ENCODE measurements around the gene NES.

NES gene

DNA sequence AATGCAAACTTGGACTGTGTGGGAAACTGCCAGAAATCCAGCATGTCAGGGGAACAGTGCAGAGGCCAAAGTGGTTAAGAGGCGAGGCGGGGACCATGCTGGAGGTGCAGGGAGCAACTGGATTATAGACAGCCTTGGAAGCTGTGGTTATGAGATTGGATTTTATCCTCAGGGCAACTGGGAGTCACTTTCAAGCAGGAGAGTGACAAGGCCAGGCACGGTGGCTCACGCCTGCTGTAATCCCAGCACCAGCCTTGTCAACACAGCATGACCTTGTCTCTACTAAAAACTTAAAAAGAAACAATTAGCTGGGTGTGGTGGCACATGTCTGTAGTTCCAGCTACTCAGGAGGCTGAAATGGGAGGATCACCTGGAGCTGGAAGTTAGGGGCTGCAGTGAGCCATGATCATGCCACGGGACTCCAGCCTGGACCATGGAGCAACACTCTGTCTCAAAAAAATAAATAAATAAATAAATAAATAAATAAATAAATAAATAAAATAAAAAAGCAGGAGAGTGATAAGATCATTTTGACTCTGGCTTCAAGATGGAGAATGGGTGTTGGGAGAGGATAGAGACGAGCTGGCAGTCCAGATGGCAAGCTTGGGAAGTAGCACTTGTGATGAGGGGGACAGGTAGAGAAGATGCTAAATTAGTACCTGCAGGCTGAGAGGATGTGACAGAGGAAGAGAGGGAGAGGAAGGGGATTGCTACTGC lies 54.5 kb downstream of the NES start (continued):
- TF ChIP-seq, protein P1, sequence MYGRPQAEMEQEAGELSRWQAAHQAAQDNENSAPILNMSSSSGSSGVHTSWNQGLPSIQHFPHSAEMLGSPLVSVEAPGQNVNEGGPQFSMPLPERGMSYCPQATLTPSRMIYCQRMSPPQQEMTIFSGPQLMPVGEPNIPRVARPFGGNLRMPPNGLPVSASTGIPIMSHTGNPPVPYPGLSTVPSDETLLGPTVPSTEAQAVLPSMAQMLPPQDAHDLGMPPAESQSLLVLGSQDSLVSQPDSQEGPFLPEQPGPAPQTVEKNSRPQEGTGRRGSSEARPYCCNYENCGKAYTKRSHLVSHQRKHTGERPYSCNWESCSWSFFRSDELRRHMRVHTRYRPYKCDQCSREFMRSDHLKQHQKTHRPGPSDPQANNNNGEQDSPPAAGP (tag by site-specific recombination; IDR thresholded peaks at IDR 0.05): no peak; the same call in 1 of the 2 replicates
- TF ChIP-seq, protein P2, sequence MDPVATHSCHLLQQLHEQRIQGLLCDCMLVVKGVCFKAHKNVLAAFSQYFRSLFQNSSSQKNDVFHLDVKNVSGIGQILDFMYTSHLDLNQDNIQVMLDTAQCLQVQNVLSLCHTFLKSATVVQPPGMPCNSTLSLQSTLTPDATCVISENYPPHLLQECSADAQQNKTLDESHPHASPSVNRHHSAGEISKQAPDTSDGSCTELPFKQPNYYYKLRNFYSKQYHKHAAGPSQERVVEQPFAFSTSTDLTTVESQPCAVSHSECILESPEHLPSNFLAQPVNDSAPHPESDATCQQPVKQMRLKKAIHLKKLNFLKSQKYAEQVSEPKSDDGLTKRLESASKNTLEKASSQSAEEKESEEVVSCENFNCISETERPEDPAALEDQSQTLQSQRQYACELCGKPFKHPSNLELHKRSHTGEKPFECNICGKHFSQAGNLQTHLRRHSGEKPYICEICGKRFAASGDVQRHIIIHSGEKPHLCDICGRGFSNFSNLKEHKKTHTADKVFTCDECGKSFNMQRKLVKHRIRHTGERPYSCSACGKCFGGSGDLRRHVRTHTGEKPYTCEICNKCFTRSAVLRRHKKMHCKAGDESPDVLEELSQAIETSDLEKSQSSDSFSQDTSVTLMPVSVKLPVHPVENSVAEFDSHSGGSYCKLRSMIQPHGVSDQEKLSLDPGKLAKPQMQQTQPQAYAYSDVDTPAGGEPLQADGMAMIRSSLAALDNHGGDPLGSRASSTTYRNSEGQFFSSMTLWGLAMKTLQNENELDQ (tag by site-specific recombination; IDR thresholded peaks at IDR 0.05; ENCODE audit: low read depth): no peak
- TF ChIP-seq, protein P3, sequence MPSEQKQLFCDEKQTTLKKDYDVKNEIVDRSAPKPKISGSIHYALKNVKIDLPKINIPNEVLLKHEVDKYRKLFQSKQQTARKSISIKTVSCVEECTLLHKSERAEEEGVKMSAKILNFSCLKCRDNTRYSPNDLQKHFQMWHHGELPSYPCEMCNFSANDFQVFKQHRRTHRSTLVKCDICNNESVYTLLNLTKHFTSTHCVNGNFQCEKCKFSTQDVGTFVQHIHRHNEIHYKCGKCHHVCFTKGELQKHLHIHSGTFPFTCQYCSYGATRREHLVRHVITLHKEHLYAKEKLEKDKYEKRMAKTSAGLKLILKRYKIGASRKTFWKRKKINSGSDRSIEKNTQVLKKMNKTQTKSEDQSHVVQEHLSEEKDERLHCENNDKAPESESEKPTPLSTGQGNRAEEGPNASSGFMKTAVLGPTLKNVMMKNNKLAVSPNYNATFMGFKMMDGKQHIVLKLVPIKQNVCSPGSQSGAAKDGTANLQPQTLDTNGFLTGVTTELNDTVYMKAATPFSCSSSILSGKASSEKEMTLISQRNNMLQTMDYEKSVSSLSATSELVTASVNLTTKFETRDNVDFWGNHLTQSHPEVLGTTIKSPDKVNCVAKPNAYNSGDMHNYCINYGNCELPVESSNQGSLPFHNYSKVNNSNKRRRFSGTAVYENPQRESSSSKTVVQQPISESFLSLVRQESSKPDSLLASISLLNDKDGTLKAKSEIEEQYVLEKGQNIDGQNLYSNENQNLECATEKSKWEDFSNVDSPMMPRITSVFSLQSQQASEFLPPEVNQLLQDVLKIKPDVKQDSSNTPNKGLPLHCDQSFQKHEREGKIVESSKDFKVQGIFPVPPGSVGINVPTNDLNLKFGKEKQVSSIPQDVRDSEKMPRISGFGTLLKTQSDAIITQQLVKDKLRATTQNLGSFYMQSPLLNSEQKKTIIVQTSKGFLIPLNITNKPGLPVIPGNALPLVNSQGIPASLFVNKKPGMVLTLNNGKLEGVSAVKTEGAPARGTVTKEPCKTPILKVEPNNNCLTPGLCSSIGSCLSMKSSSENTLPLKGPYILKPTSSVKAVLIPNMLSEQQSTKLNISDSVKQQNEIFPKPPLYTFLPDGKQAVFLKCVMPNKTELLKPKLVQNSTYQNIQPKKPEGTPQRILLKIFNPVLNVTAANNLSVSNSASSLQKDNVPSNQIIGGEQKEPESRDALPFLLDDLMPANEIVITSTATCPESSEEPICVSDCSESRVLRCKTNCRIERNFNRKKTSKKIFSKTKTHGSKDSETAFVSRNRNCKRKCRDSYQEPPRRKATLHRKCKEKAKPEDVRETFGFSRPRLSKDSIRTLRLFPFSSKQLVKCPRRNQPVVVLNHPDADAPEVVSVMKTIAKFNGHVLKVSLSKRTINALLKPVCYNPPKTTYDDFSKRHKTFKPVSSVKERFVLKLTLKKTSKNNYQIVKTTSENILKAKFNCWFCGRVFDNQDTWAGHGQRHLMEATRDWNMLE (tag by site-specific recombination; conservative IDR thresholded peaks at IDR 0.05; ENCODE audit: low read depth): peak; percentile 99
- peak; percentile 98 for TF ChIP-seq ZNF266 (tag by site-specific recombination; IDR thresholded peaks at IDR 0.05; ENCODE audit: low read depth)
- TF ChIP-seq ZNF585B (tag by site-specific recombination; IDR thresholded peaks at IDR 0.05): 0 out of 2 replicates have a peak, but pooled peaks have one; percentile 7
- TF ChIP-seq, protein P4, sequence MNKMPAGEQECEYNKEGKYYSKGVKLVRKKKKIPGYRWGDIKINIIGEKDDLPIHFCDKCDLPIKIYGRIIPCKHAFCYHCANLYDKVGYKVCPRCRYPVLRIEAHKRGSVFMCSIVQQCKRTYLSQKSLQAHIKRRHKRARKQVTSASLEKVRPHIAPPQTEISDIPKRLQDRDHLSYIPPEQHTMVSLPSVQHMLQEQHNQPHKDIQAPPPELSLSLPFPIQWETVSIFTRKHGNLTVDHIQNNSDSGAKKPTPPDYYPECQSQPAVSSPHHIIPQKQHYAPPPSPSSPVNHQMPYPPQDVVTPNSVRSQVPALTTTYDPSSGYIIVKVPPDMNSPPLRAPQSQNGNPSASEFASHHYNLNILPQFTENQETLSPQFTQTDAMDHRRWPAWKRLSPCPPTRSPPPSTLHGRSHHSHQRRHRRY (tag by site-specific recombination; IDR thresholded peaks at IDR 0.05): no peak
- TF ChIP-seq, protein P5, sequence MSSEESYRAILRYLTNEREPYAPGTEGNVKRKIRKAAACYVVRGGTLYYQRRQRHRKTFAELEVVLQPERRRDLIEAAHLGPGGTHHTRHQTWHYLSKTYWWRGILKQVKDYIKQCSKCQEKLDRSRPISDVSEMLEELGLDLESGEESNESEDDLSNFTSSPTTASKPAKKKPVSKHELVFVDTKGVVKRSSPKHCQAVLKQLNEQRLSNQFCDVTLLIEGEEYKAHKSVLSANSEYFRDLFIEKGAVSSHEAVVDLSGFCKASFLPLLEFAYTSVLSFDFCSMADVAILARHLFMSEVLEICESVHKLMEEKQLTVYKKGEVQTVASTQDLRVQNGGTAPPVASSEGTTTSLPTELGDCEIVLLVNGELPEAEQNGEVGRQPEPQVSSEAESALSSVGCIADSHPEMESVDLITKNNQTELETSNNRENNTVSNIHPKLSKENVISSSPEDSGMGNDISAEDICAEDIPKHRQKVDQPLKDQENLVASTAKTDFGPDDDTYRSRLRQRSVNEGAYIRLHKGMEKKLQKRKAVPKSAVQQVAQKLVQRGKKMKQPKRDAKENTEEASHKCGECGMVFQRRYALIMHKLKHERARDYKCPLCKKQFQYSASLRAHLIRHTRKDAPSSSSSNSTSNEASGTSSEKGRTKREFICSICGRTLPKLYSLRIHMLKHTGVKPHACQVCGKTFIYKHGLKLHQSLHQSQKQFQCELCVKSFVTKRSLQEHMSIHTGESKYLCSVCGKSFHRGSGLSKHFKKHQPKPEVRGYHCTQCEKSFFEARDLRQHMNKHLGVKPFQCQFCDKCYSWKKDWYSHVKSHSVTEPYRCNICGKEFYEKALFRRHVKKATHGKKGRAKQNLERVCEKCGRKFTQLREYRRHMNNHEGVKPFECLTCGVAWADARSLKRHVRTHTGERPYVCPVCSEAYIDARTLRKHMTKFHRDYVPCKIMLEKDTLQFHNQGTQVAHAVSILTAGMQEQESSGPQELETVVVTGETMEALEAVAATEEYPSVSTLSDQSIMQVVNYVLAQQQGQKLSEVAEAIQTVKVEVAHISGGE (tag by site-specific recombination; conservative IDR thresholded peaks at IDR 0.05; ENCODE audit: low read depth): peak; percentile 92
- TF ChIP-seq OSR2 (tag by site-specific recombination; IDR thresholded peaks at IDR 0.05): 0 out of 2 replicates have a peak, but pooled peaks have one; percentile 73
- peak; percentile 98 for TF ChIP-seq ZNF514 (tag by site-specific recombination; IDR thresholded peaks at IDR 0.05)
- no peak for TF ChIP-seq ZNF76 (tag by site-specific recombination; IDR thresholded peaks at IDR 0.05; ENCODE audit: borderline replicate concordance, low read depth)
- no peak for TF ChIP-seq ZNF621 (tag by site-specific recombination; IDR thresholded peaks at IDR 0.05)
- TF ChIP-seq, protein P6, sequence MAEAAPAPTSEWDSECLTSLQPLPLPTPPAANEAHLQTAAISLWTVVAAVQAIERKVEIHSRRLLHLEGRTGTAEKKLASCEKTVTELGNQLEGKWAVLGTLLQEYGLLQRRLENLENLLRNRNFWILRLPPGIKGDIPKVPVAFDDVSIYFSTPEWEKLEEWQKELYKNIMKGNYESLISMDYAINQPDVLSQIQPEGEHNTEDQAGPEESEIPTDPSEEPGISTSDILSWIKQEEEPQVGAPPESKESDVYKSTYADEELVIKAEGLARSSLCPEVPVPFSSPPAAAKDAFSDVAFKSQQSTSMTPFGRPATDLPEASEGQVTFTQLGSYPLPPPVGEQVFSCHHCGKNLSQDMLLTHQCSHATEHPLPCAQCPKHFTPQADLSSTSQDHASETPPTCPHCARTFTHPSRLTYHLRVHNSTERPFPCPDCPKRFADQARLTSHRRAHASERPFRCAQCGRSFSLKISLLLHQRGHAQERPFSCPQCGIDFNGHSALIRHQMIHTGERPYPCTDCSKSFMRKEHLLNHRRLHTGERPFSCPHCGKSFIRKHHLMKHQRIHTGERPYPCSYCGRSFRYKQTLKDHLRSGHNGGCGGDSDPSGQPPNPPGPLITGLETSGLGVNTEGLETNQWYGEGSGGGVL (tag by site-specific recombination; IDR thresholded peaks at IDR 0.05): no peak
- TF ChIP-seq, protein P7, sequence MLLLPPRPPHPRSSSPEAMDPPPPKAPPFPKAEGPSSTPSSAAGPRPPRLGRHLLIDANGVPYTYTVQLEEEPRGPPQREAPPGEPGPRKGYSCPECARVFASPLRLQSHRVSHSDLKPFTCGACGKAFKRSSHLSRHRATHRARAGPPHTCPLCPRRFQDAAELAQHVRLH (tag by site-specific recombination; IDR thresholded peaks at IDR 0.05): peak; percentile 85
- no peak for TF ChIP-seq YY1 (tag by site-specific recombination; IDR thresholded peaks at IDR 0.05)
- TF ChIP-seq ZNF239 (tag by site-specific recombination; IDR thresholded peaks at IDR 0.05): no peak
- TF ChIP-seq, protein P8, sequence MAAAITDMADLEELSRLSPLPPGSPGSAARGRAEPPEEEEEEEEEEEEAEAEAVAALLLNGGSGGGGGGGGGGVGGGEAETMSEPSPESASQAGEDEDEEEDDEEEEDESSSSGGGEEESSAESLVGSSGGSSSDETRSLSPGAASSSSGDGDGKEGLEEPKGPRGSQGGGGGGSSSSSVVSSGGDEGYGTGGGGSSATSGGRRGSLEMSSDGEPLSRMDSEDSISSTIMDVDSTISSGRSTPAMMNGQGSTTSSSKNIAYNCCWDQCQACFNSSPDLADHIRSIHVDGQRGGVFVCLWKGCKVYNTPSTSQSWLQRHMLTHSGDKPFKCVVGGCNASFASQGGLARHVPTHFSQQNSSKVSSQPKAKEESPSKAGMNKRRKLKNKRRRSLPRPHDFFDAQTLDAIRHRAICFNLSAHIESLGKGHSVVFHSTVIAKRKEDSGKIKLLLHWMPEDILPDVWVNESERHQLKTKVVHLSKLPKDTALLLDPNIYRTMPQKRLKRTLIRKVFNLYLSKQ (tag by site-specific recombination; IDR thresholded peaks at IDR 0.05; ENCODE audit: borderline replicate concordance): peak; percentile 95; the same call in 1 of the 2 replicates
- TF ChIP-seq ZNF707 (tag by site-specific recombination; IDR thresholded peaks at IDR 0.05): no peak
- peak; percentile 94 for TF ChIP-seq ZXDB (tag by site-specific recombination; IDR thresholded peaks at IDR 0.05)
- no peak for TF ChIP-seq ZNF146 (tag by site-specific recombination; IDR thresholded peaks at IDR 0.05)

Data from HEK293 (cell line).